GM18502 (cell line): ENCODE results near the gene TINCR.
"Not testable (repeated sequence)": the region's sequence is repeated elsewhere in the genome, so short reads cannot be mapped to it uniquely, and the experiment has no call there.

Source experiments
- ATAC-seq: cut with Tn5 transposase; IDR thresholded peaks from one replicate; pipeline ENCODE4 v1.9.1; 2021; ENCODE audit warnings: mild to moderate bottlenecking; ENCODE audit not compliant: unreplicated experiment, poor library complexity

The TINCR gene

DNA sequence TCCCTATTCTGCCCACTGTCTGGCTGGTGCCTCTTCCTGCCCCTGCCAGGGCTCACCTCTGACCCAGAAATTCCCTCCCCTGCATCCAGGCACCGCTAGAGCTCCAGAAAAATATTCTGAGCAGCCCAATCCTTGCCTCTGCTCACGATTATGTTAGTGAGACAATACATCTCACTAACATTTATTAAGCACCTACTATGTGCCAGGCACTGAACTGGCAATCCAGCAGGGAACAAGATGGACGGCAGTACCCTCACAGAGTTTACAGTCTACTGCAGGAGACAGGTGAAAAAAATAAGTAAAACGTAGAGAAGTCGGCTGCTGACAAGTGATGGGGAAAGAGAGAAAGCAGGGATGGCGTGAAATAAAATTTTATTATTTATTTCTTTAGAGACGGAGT lies 5.5 kb downstream of the TINCR start:
- no peak for ATAC-seq

DNA sequence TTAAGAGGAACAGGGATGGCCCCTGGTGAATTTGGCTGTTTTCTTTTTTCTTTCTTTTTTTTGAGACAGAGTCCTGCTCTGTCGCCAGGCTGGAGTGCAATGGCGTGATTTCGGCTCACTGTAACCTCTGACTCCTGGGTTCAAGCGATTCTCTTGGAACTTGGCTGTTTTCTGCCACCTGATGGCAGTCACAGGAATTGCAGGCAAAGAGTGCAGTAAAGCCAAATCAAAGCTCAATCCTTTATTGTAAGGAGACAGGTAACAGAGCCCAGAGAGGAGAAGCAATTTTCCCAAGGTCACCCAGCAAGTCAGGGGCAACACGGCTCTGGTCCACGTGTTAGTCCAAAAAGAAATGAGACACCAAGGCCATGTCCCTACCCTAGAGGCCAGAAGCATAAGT lies 6.2 kb downstream of the TINCR start:
- ATAC-seq: no peak

DNA sequence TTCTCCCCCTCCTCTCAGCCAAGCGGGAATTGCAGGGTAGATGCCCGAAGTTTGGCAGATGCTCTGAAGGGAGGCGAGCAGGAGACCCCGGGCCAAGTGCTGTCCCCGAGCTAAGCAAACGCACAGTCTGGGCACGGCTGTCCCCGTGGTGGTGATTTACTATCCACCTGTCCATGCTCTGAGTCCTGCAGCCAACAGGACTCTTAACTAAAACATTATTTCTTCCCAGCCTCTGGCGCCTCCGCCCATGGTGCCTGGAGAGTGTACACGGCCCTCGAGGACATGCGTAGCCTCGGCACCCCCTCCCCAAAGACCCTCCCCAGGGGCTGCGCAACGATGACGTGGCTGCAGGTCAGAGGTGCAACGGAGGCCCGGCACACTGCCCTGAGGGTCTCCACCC lies 7.6 kb downstream of the TINCR start:
- ATAC-seq: no peak

GRCh38 chr19:5559804-5560133 lies 8.0 kb downstream of the TINCR start:
- ATAC-seq: no peak

DNA sequence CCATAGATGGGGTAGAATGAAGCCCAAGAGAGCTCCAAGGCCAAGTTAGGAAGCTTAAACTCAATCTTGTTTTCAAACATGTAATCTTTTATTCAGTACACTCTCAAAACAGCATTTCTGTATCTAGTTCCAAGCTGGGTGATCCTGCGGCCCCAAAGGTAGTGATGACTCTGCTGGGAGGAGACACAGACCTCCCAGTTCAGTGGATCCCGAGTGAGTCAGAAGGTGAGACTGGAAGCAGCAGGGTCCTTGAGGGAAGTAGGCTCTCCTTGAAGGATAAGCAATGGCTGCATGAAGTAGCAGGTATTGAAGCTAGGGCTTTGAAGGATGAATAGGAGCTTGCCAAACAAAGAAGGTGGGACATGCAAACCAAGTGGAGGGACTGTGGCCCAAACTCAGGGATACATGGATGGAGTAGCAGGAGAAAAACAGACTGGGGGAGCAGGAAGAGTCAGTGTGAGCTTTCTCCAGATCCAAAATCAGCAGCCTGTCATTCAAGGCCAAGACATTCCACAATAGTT lies 9.6 kb downstream of the TINCR start:
- no peak for ATAC-seq

DNA sequence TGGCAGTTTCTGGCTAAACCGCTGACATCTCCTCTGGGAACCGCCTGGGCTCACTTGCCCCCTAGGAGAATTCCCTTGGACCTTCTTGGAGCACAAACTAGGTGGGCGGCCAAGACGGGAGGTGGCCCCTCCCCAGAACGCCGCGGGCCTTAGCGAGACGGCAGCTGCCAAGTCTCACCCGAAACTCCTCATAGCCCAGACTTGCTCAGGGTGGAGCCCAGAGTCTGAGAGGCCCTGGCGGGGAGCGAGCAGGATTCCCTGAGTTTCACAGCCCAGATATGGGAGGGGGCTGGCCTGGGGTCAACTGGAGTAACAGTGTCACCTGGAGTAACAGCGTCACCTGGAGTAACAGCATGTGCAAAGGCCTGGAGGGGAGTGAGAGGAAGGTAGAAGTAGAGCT lies 10.1 kb downstream of the TINCR start:
- ATAC-seq: no peak

DNA sequence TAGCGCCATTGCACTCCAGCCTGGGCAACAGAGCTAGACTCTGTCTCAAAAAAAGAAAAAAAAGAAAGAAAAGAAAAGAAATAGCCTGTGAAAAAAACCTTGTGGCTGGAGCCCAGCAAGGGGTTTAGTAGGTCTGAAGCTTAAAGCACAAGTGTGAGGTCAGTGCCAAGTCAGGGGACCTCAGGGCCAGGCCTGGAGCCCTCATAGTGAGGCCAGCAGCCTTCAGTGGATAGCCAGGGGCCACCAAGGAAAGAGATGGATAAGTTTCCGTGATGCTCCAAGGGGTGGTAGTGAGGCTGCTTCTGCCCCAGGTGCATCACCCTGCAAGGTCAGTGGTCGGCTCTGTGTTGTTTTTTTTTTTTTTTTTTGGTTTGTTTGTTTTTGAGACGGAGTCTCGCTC lies 12.9 kb downstream of the TINCR start:
- no peak for ATAC-seq

DNA sequence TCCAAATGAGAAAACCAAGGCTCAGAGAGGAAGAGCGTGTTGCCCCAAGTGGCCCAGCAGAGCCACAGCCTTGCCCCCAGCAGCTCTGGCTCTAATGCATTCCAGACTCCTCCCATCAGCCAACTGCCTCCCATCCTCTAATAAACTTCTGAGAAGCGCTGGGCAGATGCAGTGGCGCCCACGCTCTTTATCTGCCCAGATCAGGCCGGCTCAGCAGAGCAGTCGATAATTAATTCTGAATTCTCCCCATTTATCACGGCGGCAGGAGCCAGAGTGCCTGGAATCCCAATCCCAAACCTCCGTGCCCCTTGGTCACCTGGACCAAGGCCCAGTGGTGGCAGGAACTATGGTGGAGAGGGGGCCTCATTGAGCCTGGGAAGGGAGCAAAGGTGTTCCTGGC lies 13.9 kb downstream of the TINCR start:
- ATAC-seq: no peak

DNA sequence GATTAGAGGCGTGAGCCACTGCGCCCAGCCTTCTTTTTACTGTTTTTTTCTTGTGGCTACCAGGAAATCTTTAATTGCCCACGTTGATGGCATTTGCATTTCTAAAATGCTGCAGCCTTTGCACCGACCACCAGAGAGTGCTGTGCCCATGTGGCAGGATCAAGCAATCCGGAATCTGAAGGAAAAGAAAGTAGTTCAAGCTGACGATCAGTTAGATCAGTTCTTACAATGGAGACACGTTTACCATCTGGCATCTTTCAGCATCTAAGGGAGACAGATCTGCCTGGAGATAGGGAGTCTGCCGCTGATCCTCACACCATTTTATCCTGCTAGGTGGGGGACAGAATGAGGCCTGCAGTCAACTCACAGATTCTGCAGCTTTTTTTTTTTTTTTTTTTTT lies 19.9 kb downstream of the TINCR start:
- ATAC-seq: no peak

- ATAC-seq: no peak
Observed at GRCh38 chr19:5545984-5546383, 21.8 kb downstream of the TINCR start.

DNA sequence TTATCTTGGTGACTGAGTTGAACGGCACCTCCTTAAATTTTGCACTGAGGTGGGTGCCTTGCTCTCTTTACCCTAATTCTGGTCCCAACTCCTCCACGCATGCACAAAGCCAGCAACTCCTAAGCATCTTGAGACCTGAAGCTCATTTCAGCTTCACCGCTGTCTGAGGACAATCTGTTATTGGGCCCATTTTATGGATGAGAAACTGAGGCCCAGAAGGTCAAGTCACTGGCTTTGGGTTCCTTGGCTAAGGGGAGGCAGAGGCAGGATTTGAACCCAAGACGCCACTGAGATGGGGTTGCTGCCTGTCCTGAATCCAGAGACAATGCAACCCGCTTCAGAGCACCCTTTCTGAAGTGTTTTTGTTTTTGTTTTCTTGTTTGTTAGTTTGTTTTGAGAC lies 22.7 kb downstream of the TINCR start:
- ATAC-seq: no peak

GRCh38 chr19:5542665-5543064 lies 25.1 kb downstream of the TINCR start:
- no peak for ATAC-seq

GRCh38 chr19:5541456-5541855 lies 26.3 kb downstream of the TINCR start:
- no peak for ATAC-seq

GRCh38 chr19:5540208-5540607 lies 27.5 kb downstream of the TINCR start:
- ATAC-seq: no peak

DNA sequence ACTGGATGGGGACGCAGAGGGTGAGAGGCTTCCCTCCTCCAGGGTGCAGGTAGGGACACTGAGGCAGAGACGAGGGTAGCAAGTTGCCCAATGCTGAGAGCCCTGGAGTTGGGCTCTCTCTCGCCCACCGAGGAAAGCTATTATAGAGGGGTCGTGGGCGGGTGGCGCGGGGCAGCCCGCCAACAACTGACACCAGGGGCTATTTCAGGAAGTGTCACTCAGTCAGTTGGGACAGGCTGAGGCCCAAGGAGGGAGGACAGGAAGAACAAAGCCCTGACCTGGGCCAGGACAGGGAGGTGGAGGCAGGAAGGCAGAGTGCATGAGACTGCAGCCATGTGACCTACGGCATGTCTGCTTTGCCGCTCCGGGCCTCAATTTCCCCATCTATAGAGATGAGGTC lies 29.9 kb downstream of the TINCR start:
- no peak for ATAC-seq

DNA sequence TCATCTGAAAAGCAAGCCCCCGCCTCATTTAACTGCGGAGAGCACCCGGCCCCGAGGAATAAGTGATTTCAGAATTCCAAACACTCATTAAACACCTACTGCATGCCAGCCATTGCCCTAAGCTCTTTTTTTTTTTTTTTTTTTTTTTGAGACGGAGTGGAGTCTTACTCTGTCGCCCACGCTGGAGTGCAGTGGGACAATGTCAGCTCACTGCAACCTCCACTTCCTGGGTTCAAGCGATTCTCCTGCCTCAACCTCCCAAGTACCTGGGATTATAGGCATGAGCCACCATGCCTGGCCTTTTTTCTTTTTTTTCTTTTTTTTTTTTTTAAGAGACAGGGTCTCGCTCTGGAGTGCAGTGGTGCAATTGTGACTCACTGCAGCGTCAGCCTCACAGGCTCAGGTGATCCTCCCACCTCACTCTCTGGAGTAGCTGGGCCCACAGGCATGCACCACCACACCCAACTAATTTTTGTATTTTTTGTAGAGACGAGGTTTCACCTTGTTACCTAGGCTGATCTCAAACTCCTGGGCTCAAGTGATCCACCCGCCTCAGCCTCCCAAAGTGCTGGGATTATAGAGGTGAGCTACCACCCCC lies 30.7 kb downstream of the TINCR start:
- ATAC-seq: not testable (repeated sequence)

DNA sequence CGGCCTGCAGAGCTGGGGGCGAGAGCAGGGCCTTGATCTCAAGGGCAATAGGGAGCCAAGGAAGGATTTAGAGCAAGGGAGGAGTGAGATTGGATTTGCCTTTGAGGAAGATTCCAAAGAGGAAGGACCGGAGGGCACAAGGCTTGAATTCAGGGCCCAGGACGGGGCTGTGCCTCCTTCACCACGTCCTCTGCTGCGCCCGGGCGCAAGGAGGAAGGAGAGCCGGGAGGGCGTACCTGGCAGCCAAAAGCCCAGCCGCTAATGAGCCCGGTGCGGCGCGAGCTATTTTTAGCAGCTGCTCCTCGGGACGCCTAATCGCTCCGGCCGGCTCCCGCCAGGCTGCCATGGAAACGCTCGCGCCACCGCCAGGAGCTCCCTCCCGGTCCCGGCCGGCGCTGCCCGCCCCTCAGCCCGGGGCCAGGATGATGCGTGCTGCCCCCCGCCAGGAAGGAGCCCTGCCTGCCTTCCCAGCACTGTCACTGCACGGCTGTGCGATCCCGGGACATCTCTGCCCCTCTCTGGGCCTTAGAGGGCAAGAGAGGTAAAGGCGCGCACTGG lies 31.3 kb downstream of the TINCR start:
- ATAC-seq: no peak

DNA sequence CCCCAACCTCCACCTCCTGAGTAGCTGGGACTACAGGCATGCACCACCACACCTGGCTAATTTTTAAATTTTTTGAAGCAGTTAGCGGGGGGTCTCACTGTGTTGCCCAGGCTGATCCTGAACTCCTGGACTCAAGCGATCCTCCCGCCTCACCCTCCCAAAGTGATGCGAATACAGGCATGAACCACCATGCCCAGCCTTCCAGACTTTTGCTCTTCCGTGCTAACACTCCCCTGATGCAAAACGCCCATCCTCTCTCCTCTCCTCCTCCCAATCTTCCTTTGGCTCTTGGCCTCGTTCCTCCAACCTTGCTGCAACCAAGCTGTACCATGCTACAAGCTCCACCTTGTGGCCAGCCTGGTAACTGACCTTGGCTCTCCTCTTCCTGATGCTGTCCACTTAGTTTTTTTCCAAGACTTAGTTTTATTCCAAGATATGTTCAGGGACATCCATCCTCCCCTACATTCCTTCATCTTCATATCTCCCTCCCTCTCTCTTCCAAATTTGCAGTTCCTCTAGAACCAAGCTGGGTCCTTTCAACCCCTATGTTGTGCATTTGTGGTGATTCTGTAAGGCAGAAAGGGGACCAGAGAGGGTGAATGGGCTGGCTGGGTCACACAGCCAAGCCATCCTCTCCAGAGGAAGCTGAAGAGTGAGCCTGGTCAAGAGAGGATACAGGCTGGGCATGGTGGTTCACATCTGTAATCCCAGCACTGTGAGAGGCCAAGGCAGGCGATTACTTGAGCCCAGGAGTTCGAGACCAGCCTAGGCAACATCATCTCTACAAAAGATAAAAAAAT lies 32.8 kb downstream of the TINCR start:
- no peak for ATAC-seq

DNA sequence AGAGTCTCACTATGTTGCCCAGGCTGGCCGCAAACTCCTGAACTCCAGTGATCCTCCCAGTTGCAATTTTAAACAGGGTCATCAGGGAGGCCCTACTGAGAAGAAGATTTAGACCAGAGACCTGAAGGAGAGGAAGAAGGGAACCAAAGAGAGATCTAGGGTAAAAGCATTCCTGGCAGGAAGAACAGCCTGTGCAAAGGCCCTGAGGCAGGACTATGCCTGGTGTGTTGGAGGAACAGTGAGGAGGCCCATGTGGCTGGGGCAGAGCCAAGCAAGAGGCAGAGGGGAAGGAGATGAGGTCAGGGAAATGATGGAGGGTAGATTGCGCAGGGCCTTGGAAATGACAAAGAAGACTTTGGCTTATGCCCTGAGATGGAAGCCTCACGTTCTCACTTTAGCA lies 34.5 kb downstream of the TINCR start:
- no peak for ATAC-seq

- ATAC-seq: no peak
Observed at GRCh38 chr19:5530701-5531100, 37.1 kb downstream of the TINCR start.

DNA sequence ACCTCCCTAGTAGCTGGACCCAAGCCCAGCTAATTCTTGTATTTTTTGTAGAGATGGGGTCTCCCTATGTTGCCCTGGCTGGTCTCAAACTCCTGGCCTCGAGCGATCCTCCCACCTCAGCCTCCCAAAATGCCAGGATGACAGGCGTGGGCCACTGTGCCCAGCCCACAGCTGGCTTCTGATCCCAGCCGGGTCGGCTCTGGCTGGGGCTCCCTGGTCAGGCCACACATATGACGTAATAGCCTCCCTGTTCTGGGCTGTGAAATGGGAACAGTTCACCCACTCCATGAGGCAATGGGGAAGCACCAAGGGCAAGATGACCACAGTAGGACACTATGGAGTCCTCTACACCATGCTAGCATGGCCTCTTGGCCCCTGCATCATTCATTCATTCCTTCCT lies 41.1 kb downstream of the TINCR start:
- no peak for ATAC-seq

DNA sequence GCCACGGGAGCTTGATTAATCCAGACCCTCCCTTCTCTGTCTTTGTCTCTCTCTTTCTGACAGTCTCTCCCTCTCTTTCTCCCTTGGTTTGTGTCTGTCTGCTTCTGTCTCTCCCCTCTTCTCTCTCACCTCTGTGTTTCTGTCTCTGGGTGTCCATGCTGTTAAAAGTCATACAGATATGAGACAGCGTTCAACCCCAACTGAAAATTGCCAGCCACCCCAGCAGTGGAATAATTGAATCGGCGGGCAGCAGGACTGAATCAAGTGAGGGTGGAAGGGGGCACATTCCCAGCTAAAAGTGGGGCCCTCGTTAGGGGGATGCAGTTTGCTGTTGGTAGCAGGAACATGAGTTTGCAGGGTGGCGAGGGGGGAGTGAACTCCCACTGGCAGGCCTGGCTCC lies 43.7 kb downstream of the TINCR start:
- ATAC-seq: no peak
